Natural killer cell (primary cell): Measurements from ENCODE around the gene FIGNL2. TPM values are rescaled to one million over a fixed set of nuclear protein-coding genes. Genes with fewer than 3 reads are reported as not detected.

Experiments used
- ATAC-seq, 3 donors: fragments of 150-1000 bp in 2 of 3; fragments of 200-7000 bp in 1 of 3; cut with Tn5 transposase; 1 replicate in 1 of 3; 2 replicates in 2 of 3; pipeline ENCODE4 v1.10.0; 2021; ENCODE audit warnings: mild to moderate bottlenecking in 2 of 3, moderate library complexity in 2 of 3
- DNase-seq, 2 donors: peaks; one replicate each; pipeline versions ENCODE4 v3.0.0 to v3.0.0-alpha.2; 2013 to 2021; ENCODE audit warnings: mixed read lengths in 1 of 2
- H3K27ac ChIP-seq: one replicate; pipeline ENCODE4 v1.5.1; 2013; ENCODE audit warnings: mild to moderate bottlenecking, low read length
- H3K27me3 ChIP-seq: one replicate; pipeline ENCODE4 v1.6.1; 2013; ENCODE audit warnings: low read length; ENCODE audit not compliant: control insufficient read depth, insufficient read depth
- H3K36me3 ChIP-seq: one replicate; pipeline ENCODE4 v1.6.1; 2013; ENCODE audit warnings: low read length; ENCODE audit not compliant: control insufficient read depth, insufficient read depth
- H3K4me1 ChIP-seq: one replicate; pipeline ENCODE4 v1.6.1; 2013; ENCODE audit warnings: low read length; ENCODE audit not compliant: control insufficient read depth, insufficient read depth
- H3K4me3 ChIP-seq: one replicate; pipeline ENCODE4 v1.5.1; 2013; ENCODE audit warnings: low read length
- H3K9me3 ChIP-seq: one replicate; pipeline ENCODE4 v1.6.1; 2013; ENCODE audit warnings: low read length; ENCODE audit not compliant: control insufficient read depth, insufficient read depth
- H3K27ac Mint-ChIP-seq, 2 donors: one replicate each; pipeline ENCODE4 v1.8.0; 2022; ENCODE audit warnings: mild to moderate bottlenecking in 2 of 2, mixed read lengths in 2 of 2, moderate library complexity in 1 of 2
- H3K27me3 Mint-ChIP-seq, 2 donors: one replicate each; pipeline ENCODE4 v1.8.0; 2022; ENCODE audit warnings: low read depth in 2 of 2, mixed read lengths in 2 of 2
- H3K36me3 Mint-ChIP-seq: one replicate; pipeline ENCODE4 v1.8.0; 2022; ENCODE audit warnings: mixed read lengths
- H3K4me1 Mint-ChIP-seq, 2 donors: one replicate each; pipeline ENCODE4 v1.8.0; 2022; ENCODE audit warnings: mixed read lengths in 2 of 2
- H3K4me3 Mint-ChIP-seq: one replicate; pipeline ENCODE4 v1.8.0; 2022; ENCODE audit warnings: mild to moderate bottlenecking, moderate library complexity, mixed read lengths
- H3K9me3 Mint-ChIP-seq, 2 donors: one replicate each; pipeline ENCODE4 v1.8.0; 2022; ENCODE audit warnings: mixed read lengths in 2 of 2
- CTCF ChIP-seq: fragments of 200-600 bp; IDR thresholded peaks from one replicate; pipeline ENCODE4 v1.8.0; 2022; ENCODE audit warnings: antibody characterized with exemption
- WGBS: methylation state at CpG from one replicate; pipeline ENCODE4 v1.1.7; 2013; ENCODE audit warnings: missing lambda C conversion rate; ENCODE audit not compliant: insufficient coverage; 5-methylcytosine and 5-hydroxymethylcytosine counted together
- intact Hi-C: fragments of 100-400 bp; cut with micrococcal nuclease; formaldehyde crosslinking; loops from one replicate; pipeline ENCODE4 v1.14.2; 2022
- total RNA-seq, 4 donors: library from RNA; stranded (reverse); fragments of 120-200 nt in 1 of 4; gene quantifications; one replicate each; pipeline versions ENCODE4 v1.2.3 to v1.2.4, GENCODE V29; 2013 to 2022

Gene FIGNL2
- total RNA-seq, 3 donors from 2014 or later (not counting 1 experiment from before 2014, with no cell fraction given) = 1.4 to 1.6 (median 1.5) TPM

- H3K27me3 Mint-ChIP-seq = peaks cover 36% of the 10 kb centered on the region in 2 donors
- intact Hi-C loops = no loop called here
- 80% methylated on average over 10 of the region's 13 CpGs for WGBS
These were observed 12.3 kb downstream of the FIGNL2 start for GRCh38 chr12:51836041-51836826.

GRCh38 chr12:51834411-51834810 is 14.1 kb downstream of the FIGNL2 start:
- 89% methylated on average over 11 of the region's 11 CpGs for WGBS
- DNase-seq = no peak
- H3K27me3 ChIP-seq = peaks cover 7% of the 10 kb centered on the region

More at GRCh38 chr12:51836041-51836826, 12.3 kb downstream of the FIGNL2 start:
- H3K9me3 ChIP-seq = no peaks in the 10 kb centered on the region
- no peak overlapping the region for H3K4me3 Mint-ChIP-seq
- peaks cover 8 to 15% of the 10 kb centered on the region in 2 donors for H3K4me1 Mint-ChIP-seq
- no peak for DNase-seq
- H3K36me3 ChIP-seq = no peaks in the 10 kb centered on the region
- TF ChIP-seq CTCF = no peak
- H3K4me3 ChIP-seq = no peak overlapping the region
- H3K9me3 Mint-ChIP-seq = no peaks in the 10 kb centered on the region
- ATAC-seq = no peak
- H3K27me3 ChIP-seq = peaks cover 7% of the 10 kb centered on the region
- no peaks in the 10 kb centered on the region for H3K36me3 Mint-ChIP-seq
- H3K27ac Mint-ChIP-seq = no peak overlapping the region
- peaks cover 16% of the 10 kb centered on the region for H3K4me1 ChIP-seq
- H3K27ac ChIP-seq = no peak overlapping the region

GRCh38 chr12:51833448-51834227 is 14.9 kb downstream of the FIGNL2 start:
- H3K27ac ChIP-seq = no peak overlapping the region
- intact Hi-C loops = no loop called here

More at GRCh38 chr12:51834411-51834810, 14.1 kb downstream of the FIGNL2 start:
- intact Hi-C loops = no loop called here
- Histone ChIP-seq H3K27ac (no peak overlapping the region), H3K9me3 (no peaks in the 10 kb centered on the region), H3K4me1 (peaks cover 18% of the 10 kb centered on the region), H3K36me3 (no peaks in the 10 kb centered on the region), H3K4me3 (no peak overlapping the region)
- Mint-ChIP-seq H3K9me3 (no peaks in the 10 kb centered on the region), H3K27me3 (peaks cover 34 to 48% of the 10 kb centered on the region in 2 donors), H3K36me3 (no peaks in the 10 kb centered on the region), H3K4me3 (no peak overlapping the region), H3K4me1 (peaks cover 8 to 15% of the 10 kb centered on the region in 2 donors), H3K27ac (no peak overlapping the region)
- TF ChIP-seq CTCF = no peak
- ATAC-seq = no peak

More at GRCh38 chr12:51833448-51834227, 14.9 kb downstream of the FIGNL2 start:
- Mint-ChIP-seq H3K36me3 (no peaks in the 10 kb centered on the region), H3K4me3 (no peak overlapping the region), H3K27me3 (peaks cover 30 to 49% of the 10 kb centered on the region in 2 donors), H3K27ac (no peak overlapping the region), H3K4me1 (peaks cover 8 to 16% of the 10 kb centered on the region in 2 donors), H3K9me3 (no peaks in the 10 kb centered on the region)
- 79% methylated on average over 12 of the region's 12 CpGs for WGBS
- no peaks in the 10 kb centered on the region for H3K9me3 ChIP-seq
- H3K27me3 ChIP-seq = peaks cover 7% of the 10 kb centered on the region
- TF ChIP-seq CTCF = no peak
- ATAC-seq (no peak), DNase-seq (no peak)
- H3K36me3 ChIP-seq = no peaks in the 10 kb centered on the region
- peaks cover 18% of the 10 kb centered on the region for H3K4me1 ChIP-seq
- H3K4me3 ChIP-seq = no peak overlapping the region
